HG03108 (cell line): Measurements from ENCODE around the gene AUTS2.

Source experiments
- ATAC-seq: cut with Tn5 transposase; IDR thresholded peaks from one replicate; pipeline ENCODE4 v1.9.1; 2021; ENCODE audit warnings: moderate library complexity; ENCODE audit not compliant: unreplicated experiment

Gene AUTS2

DNA sequence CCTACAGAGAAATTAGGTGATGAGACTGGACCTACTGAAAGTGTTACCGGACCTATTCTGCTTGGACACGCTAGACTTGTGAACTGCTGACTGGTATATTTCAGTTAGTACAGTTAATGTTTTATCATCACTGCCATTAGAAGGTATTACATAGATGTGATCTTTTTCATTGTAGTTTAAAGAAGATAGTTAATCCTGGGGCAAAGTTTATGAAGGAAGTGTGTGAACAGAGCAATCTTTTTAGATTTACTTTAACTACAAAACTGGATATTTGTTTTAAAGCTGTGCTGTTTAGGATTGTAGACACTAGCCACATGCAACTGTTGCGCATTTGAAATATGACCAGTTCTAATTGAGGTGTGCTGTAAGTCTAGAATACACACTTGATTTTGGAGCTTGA is 446.7 kb downstream of the AUTS2 start:
- ATAC-seq, result no peak

- no peak for ATAC-seq
Observed at GRCh38 chr7:70047384-70047783, 449.1 kb downstream of the AUTS2 start.

DNA sequence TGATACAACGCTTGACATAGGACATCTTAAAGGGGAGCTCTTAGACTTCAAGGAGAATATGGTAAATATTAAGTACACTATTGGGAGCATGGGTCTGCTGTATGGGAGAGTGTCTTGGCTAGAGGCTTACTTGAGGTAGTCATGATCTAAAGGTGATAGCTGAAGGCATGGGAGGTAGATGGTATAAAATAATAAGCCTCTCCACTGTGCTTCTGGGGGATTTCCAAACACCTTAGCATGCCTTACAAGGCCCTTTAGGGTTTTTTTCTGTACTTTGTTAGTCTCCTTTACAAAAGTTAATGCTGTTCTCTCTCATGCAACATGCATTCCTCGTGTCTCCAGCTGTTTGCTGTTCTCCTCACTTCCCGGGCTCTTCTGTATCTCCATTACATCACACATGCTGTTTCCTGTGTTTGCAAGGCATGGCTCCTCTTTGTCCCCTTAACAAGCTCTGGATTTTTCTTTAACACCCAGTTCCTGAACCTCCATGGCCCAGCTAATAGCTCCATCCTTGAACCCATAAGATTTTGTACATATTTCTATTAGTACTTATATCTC is 449.7 kb downstream of the AUTS2 start:
- no peak for ATAC-seq

DNA sequence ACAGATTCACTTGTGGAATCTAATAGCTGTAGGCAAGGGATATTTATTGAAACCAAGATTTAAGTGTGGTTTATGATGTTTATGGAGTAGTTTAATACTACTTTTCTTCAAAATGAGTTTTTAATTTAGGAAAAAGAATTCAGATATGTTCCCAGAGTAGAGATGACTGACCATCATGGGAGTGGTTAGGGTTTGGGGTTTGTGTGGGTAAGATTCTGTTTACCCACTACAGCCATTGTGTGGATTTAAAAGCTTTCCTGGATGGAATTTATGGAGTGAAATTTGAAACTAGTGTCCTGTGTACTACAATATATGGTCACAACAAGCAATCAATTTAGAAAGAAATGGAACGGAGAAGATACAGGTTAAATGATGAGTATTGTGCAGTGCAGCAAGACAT is 453.5 kb downstream of the AUTS2 start:
- ATAC-seq, result no peak

DNA sequence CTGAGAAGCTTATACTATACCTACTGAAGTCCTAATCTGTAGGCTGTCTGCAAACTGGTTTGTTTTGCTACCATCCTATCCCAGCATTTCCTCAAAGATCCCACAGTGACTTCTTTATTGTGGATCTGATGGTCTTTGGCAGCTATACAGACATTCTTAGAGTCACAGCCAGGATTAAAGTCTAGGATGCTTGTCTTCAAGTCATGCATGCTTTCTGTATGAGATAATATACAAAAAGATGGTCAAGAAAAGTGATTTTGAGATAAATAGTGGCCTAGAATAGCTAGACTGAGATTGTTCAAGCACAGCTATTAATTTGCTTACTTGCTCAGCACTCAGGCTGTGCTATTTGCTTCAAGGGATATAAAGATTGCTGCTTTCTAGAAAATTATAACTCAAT is 454.4 kb downstream of the AUTS2 start:
- ATAC-seq, result no peak

DNA sequence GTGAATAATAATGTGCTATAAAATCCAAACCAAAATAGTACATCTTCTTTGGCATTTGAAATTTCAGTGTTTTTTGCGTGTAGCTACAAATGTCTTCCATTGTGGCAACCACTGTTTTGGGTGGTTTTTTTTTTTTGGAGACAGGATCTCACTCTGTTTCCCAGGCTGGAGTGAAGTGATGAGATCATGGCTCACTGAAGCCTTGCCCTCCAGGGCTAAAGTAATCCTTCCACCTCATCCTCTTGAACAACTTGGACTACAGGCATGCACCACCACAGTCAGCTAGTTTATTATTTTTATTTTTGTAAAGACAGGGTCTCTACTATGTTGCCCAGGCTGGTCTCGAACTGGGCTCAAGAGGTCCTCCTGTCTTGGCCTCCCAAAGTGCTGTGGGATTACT is 455.1 kb downstream of the AUTS2 start:
- ATAC-seq, result no peak

GRCh38 chr7:70053989-70054388 is 455.7 kb downstream of the AUTS2 start:
- no peak for ATAC-seq

DNA sequence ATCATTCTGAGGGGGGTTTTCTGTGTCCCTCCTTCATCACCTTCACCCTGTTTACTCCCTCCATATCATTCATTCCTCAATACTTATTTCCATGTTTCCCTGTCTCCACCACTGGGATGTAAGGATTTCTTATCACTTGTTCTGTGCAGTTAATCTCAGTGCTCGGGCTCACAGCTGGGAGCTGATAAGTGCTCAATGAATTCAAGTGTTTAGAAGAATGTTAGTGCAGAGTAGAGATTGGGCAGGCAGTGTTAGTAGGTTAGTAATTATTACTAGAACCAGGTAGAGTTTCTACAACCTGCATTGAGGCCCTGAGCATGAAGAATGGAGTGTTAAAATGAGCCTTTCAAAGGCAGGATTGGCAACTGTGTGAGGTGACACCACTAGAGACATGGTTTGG is 458.1 kb downstream of the AUTS2 start:
- ATAC-seq, result no peak

DNA sequence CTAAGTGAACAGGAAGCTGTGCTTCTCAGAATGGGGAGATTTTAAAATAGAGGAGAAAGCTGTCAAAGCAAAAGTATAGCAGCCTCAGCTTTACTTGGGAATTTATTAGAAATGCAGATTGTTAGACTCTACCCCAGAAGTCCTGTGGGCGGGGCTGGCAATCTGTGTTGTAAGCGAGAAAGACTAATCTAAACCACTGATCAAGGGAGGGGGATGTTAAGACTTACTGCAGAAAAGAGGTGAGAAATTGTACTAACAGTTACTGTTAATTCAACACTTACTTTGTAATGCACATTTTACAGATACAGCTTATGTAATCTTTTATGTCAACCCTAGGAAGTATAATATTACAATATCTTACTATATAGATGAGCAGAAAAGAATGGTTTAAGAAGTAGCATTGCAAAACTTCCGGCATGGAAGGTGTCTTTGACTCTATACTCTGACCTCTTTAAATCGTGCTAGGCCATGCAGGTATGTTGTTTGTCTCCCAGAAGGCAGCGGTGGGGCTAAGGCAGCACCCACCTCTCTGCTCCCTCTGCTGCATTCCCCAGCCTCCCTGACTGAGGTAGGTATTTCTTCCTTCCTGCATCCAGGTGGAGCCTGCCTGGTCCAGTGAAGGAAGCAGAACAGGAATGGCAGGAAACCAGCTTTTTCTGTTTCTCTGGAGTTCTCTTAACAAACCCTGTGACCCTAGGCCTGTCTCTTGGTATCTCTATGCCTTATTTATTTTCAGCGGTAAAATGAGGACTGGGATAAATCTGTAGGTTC is 462.2 kb downstream of the AUTS2 start:
- no peak for ATAC-seq

DNA sequence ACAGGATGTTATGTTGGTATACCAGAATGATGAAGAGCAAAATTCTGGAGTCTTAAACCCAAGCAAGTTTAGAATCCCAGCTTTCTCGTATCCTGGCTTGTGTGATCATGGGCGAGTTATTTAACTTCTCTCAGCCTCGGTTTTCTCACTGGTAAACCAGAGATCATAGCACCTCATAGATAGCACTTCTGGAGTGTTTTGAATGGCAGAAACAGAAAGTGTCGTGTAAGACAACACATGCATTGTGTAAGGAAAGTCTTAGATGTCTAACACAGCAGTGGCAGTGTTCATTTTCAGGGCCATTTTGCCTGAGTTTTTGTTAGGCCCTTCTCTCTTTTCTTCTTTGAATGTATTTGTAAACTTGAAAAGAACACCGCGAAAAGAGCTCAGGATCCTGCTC is 465.1 kb downstream of the AUTS2 start:
- no peak for ATAC-seq

- ATAC-seq, result no peak
Observed at GRCh38 chr7:70063927-70064326, 465.7 kb downstream of the AUTS2 start.

- ATAC-seq, result no peak
Observed at GRCh38 chr7:70066844-70067243, 468.6 kb downstream of the AUTS2 start.

DNA sequence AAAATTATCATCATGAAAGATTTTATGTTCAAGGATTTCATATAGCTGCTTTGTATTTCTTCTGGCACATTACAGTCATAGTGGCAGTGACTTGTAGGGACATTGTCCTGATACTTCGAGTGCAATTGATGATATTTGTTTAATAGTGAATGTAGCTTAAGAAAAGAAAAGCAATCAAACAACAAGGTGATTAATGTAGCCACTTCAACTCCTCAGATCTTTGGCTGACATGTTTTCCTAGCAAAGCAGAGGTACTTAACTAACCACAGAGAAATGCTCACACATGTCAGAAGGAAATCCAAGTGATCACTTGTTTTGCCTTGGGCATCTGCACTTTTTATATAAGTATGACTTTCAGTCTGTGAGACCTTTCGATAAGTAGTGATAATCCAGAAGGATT is 470.3 kb downstream of the AUTS2 start:
- no peak for ATAC-seq

DNA sequence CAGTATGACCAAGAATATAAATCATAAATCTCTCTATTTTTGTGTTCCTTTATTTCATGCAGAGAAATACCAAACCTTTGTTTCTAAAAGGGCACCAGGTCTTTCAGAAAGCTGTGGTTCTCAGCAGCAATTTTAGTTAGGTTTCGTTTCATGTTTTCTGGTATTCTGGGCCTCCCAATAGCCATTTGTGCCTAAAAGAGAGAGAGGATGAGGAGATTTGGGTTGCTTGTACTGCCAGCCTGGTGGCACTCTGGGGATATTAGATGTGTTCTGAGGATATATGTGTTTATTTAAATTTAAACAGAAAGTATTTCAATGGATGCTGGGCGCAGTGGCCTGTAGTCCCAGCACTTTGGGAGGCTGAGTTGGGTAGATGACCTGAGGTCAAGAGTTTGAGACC is 471.7 kb downstream of the AUTS2 start:
- ATAC-seq, result no peak

DNA sequence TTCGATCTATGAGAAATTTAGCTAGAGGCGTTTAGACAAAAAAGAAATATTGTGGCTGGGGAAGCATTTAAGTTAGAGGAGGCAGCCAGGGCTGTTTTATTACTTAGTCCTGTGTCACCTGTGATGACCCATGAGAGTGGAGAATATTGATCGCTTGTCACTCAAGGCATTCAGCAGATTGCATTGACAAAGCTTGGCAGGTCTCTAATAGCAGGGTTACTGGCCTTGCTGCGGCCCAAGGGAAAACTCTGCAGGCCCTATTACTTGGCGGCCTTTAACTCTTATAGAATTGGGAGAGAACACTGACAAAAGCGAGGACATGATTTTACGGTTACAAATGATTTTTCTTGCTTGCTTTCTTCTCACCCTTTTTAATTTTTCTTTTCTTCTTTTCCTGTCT is 473.5 kb downstream of the AUTS2 start:
- ATAC-seq, result no peak

GRCh38 chr7:70072220-70072619 is 473.9 kb downstream of the AUTS2 start:
- ATAC-seq, result no peak

DNA sequence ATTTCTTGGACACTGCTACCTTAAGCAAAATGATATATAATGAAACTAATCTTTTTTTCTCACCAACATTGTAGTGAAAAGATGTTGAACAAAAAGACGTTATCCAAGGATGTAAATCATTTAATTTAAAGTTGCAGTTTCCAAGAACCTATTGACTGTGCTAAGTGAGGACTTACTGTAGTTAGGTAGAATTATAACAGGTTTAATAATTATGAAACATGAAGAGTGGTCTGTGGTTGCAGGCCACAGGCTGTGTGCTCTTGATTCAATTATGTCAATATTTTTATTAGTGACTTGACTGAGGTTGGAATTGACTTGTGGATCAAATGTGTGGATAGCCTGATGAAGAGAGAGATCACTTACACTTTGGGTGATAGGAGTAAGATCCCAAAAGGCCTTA is 478.1 kb downstream of the AUTS2 start:
- no peak for ATAC-seq

DNA sequence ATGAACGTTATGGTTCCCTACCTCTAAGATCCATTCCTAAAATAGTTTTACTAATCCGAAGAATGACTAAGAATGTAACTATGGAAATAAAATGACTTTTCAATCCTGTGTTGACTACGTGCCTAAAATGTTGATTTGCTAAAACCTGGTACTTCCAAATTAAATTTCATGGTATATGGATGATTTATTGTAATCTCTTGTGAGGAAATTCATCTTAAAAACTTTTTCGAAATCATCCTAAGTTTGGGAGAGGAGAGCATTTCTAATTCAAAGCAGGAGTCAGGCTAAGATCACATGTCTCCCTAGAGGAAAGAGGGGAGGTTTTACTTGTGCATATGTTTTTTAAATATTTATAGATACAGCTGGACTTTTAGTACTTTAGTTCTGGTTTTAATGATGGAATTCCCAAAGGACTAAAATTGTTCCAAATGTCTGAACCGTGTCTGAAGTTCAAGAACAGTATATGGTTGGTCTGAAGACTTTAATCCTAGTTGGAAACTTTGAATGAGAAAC is 483.9 kb downstream of the AUTS2 start:
- ATAC-seq, result no peak

GRCh38 chr7:70091362-70091761 is 493.1 kb downstream of the AUTS2 start:
- no peak for ATAC-seq

DNA sequence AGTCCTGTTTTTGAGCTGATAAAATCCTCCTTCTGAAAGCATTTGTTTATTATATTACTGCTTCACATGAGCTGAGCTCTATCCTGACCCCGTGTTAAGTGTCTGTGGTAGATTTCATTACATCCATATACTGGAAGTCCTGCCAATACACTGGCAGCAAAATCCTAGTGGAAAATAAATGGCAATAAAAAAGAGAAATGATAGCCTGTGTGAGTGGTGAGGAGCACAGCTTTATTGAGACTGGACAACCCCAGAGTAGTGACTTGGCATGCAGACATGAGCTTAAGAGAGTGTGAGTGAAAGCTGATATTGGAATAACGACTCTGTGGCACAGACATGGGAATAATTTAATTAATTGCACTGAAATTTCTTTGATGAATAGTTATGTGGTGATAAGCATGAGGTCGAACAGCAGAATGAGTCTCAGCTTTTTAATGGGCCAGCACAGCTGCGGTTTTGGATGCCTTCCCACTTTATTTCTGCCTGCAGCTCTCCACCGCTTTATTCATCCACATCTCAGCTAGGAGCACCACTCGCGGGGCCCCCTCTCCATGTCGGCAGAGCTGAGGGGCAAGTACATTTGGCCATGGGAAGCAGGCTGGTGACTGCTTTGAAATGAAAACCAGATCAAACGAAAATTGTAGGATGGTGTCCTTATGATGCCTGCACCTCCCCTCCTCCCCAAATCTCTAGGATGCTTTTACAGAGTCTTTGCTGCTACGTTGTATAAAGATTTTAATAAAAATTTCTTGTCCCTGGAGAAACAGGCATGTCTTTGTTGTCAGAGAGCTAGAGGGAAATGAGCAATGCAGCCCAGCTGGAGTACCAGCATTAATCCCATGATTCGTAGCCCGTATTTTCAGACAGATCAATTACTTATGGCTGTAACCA is 494.3 kb downstream of the AUTS2 start:
- ATAC-seq, result no peak

DNA sequence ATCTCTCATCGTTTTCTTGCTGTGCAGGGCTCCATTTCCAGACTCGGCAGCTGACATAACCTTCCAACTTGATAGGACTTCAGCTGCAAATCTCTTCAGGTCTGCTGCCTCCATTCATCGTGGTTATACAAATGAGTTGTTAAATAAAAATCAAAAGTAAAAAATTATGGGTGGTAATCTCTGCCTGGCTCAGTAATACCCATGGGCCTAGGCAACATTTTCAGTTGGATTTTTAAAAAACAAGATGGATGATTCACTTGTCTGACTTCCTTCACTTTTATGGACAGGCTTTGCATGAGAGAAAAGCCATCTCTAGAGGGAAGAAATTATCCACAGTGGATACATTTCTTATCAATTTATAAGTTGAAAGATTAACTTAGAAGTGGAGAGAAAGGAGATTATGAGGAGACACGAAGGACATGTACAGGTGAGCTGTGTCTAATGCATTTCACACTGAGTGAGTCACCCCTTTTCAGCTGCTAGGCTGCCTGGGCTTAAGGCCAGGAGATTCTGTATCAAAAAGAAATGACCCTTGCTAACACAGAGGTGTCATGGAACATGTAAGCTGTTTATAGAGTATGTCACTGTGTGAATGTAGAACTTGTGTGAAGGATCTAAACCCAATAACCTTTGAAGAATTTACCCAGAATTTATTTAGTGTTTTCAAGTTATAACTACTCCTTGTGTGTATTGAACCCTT is 495.1 kb downstream of the AUTS2 start:
- ATAC-seq, result no peak
